NCI-H2227 (cell line): ENCODE measurements around the gene ITGA7.
A peak's percentile ranks its signal among the peaks of the same experiment; 100 is the strongest.

Experiments
- DNase-seq: peaks from one replicate; lab custom pipeline; 2025; ENCODE audit not compliant: unreplicated experiment; lab: John Stamatoyannopoulos, UW

ITGA7 gene

GRCh38 chr12:55682087-55682796, 25.5 kb downstream of the ITGA7 start:
- DNase-seq = no peak

DNA sequence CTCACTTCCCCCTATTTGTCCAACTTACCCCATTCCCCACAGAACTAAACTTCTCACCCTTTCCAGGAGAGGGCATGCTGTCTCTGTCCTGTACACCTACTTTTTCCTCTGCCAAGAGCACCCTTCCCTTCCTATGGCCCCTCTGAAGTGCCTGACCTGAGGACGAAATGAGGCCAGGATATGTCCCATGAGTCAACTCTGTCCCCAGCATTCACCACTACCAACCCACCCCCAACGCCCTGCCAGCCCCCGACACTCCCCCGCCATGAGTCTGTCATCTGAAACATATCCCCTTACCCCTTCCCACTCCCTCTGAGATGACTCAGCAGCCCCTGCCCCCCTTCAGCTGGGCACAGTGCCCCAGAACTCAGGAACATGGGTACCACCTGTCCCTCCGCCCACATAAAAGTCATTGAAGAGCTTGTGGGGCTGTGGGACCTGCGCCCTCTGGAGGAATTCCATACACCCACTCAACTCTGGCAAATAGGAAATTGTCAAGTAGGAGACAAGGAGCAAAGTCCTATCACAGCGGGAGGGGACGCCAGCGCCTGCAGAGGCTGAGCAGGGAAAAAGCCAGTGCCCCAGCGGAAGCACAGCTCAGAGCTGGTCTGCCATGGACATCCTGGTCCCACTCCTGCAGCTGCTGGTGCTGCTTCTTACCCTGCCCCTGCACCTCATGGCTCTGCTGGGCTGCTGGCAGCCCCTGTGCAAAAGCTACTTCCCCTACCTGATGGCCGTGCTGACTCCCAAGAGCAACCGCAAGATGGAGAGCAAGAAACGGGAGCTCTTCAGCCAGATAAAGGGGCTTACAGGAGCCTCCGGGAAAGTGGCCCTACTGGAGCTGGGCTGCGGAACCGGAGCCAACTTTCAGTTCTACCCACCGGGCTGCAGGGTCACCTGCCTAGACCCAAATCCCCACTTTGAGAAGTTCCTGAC, 26.3 kb downstream of the ITGA7 start:
- peak; percentile 39 for DNase-seq

GRCh38 chr12:55679691-55680090, 28.0 kb downstream of the ITGA7 start:
- DNase-seq = no peak

- DNase-seq = no peak
These were observed 31.0 kb downstream of the ITGA7 start for GRCh38 chr12:55676707-55677106.

GRCh38 chr12:55675666-55676065, 32.0 kb downstream of the ITGA7 start:
- DNase-seq = no peak

DNA sequence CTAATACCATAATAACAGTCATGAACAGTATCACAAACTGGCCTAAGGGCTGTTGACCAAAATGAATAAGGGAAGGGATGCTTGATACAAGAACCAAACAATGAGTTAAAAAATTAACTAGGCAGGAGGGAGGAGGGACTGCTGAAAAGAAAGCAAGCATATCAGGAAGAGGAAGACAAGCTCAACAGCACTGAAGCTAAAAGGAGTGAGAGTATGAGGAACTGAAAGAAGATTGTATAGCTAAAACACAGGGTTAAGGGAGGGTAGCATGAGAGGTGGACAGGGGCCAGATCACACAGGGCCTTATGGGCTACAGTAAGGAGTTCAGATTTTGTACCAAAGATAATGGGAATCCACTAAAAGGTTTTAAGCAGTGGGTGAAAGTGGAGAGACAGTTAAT, 34.1 kb downstream of the ITGA7 start:
- DNase-seq = no peak

- DNase-seq = no peak
These were observed 36.0 kb downstream of the ITGA7 start for GRCh38 chr12:55671746-55672145.

DNA sequence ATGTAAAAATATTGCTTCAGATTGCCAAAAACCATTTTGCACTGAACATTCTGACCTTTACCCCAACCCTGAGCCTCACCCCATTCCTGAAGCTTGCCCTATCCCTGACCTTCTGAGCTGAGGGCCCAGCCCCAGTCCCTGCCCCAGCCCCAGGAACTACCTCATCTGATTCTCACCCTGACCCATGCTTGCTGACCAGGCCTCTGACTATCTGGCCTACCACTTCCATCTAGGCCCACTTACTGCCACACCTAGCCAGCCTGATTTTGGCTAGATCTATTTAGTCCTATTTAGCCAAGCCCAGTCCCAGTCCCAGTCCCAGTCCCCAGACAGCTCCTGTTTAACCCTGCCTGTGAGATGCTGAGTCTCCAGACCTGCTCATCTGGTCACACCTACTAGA, 37.4 kb downstream of the ITGA7 start:
- DNase-seq = no peak

DNA sequence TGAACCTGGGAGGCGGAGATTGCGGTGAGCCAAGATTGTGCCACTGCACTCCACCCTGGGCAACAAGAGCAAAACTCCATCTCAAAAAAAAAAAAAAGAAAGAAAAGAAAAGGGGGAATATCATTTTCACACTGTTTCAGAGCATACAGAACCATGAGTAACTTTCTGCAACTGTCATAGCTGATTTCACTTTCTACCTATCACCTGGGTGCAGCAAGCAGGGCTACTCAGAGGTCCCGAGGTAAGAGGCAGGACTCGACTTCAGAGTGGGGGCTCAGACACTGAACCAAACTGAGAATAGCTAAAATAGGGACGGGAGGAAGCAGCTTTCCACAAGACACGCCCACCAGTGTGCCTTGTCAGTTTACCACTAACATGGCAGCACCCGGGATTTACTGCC, 41.2 kb downstream of the ITGA7 start:
- DNase-seq = no peak

DNA sequence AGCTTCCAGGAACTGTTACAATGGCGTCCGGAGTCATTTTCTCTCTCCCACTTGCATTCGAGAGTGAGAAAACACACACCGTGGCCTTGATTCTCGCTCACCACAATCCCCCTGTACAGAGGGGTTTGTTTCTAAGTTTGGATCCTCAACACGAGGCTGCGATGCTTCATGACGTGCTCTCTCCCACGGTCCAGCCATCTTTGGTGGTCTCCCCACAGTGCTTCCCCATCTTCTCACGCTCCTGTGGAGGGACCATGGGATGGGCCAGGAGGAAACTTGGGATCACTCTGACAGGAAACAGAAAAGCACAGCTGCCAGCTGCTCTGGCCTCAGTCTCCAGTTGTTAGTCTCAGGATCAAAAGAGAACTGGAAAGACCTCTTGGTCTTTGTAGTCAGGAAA, 42.9 kb downstream of the ITGA7 start:
- DNase-seq = no peak

GRCh38 chr12:55663391-55663790, 44.3 kb downstream of the ITGA7 start:
- no peak for DNase-seq

DNA sequence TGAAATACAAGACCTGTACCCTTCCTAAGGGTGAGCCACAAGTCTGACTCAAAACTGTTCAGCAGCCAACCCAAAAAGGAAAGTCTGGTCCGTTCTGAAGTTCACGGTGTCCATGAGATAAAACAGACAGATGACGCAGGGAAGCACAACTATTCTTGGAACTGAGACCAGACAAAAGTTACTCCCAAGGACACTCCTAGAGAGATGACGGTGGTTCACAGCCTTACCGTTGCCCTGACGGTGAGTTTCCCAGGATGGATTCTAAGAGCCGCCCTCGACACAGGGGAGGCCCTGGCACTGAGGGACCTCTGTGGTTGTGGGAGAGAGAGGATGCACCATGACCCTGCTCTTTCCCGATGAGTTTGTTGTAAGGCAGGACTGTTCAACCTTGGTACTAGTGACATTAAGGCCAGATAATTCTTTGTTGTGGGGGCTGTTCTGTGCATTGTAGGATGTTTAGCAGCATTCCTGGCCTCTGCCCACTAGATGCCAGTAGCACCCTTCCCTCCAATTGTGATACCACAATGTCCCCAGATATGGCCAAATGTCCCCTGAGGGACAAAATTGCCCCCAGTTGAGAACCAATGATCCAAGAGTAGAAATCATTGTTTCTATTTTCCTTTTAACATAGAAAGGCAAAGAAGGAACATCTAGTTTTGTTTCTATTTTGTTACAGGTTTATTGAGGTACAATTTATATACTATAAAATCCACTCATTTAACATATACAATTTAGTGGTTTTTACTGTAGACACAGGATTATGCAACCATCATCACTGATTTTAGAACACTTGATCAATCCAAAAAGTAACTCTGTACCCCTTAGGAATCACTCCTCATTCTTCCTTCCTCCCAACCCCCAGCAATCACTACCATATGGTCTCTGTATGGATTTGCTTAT, 48.0 kb downstream of the ITGA7 start:
- peak; percentile 2 for DNase-seq

DNA sequence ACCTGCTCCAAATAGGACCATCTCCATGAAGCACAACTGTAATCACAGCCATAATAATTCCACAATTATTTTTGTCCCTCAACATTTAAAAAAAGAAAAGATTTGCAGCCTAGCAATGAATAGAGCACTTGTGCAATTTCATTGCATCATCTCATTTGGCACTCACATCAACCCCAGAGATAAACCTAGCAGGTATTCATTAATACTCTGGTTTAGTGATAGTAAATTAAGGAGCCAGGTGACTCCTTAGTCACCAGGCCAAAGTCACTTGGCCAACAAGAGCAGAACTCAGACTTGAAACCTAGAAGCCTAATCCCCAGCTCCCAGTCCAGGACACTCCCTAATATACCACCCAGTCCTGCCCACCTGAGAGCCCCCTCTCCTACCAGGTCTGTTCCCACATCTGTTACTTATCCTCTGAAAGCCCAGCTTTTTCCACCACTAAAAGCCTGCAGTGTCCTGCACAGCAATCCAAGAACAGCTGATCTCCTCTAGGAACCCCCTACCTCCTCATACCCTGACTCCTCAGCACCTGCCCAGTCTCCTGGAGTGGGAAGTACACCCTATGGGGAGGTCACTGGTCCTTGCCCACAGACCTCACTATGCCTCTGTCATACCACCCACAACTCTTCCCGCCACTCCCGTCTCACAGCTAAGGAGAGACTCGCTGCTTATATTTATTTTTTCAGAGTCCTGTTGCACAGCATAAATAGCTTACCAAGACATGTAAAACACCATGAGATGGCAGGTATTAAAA, 48.9 kb downstream of the ITGA7 start:
- DNase-seq = no peak

GRCh38 chr12:55658212-55658611, 49.5 kb downstream of the ITGA7 start:
- DNase-seq = no peak

DNA sequence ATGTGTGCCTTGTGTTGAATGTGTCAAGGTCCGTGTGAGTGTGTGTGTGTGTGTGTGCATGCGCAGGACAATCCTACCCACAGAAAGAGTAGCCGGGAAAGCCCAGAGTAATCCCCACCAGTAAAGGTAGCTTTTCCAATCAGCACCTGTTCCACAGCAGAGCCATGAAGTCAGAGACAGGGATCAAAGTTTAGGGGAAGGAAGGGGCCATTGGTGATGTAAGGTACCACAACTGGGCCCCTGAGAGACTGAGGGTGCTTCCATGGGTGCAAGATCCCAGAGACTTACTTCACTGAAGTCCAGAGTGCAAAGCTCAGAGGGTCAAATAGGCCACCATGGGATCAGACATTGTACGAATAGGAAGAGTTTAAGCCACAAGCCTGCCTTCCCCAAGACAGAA, 50.5 kb downstream of the ITGA7 start:
- no peak for DNase-seq

DNA sequence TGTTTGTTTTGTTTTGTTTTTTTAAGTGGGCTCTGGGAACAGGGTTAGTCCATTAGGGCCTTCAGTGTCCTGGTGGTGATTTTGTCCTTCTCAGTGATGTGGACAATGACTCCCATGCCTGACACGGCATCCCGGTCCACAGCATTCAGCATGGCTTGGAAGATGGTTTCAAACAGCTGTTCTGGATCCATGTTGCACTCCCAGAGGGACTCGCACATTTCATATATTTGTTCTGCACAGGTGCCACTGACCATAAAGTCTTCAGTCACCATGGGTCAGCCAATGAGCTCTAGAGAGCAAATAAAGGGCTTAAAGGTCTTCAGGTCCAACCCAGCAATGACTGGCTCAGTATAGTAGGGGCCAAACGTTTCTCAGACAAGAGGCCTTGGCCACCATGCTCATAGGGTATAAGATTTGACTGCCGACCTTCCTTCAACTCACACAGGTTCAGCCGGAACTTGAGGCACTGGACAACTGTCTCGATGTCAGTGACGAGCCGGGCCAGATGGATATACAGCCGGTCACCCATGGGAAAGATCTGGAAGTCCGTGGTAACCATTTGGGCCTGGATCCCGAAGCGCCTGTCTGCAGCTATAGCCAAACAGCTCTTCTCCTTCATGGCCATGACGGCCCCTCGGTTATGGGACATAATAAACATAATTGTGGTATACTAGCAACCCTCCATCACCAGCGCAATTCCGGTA, 53.0 kb downstream of the ITGA7 start:
- DNase-seq = no peak

DNA sequence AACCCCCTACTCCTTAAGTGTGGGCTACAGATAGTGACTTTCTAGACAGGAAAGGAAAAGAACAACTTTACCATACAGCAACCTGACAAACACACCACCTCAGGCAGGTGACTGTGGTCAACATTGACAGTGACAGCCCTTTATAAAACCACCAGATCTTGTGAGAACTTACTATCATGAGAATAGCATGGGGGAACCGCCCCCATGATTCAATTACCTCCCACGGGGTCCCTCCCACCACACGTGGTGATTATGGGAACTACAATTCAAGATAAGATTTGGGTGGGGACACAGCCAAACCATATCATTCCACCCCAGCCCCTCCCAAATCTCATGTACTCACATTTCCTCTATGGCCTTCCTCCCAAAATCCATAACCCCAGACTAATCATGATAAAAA, 54.7 kb downstream of the ITGA7 start:
- no peak for DNase-seq

- no peak for DNase-seq
These were observed 55.4 kb downstream of the ITGA7 start for GRCh38 chr12:55652352-55652751.

DNA sequence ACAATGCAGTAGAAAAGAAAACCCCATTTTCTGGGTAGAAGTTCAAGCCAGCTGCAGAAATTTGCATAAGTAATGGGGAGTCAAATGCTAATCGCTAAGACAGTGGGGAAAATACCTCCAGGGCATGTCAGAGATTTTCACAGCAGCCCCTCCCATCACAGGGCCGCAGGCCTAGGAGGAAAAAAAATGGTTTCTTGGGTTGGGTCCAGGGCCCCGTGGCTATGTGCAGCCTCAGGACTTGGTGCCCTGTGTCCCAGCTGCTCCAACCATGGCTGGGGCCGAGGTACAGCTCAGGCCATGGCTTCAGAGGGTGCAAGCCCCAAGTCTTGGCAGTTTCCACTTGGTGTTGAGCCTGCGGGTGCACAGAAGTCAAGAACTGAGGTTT, 56.4 kb downstream of the ITGA7 start:
- DNase-seq = no peak
